ENCODE data around the gene SCD5. TPM values are rescaled to one million over a fixed set of nuclear protein-coding genes. Genes with fewer than 3 reads are reported as not detected.

The SCD5 gene
- total RNA-seq, 4 donors from 2014 or later, result 27.6 to 79.3 (median 55.3) TPM

GRCh38 chr4:82811838-82812341 lies 13.3 kb upstream of the SCD5 start:
- Histone ChIP-seq H3K4me1 (peaks cover 4 to 12% (median 6%) of the 10 kb centered on the region in 4 donors), H3K36me3 (peaks cover 0 to 11% (median 0%) of the 10 kb centered on the region in 3 donors), H3K4me3 (peak overlapping the region in 1 of 4 donors; percentile 19), H3K27ac (peak overlapping the region in 2 of 4 donors; percentile 52 to 73), H3K27me3 (no peaks in the 10 kb centered on the region), H3K9me3 (no peaks in the 10 kb centered on the region)
- WGBS, 2 donors, result 9 to 10% methylated on average over 6 of the region's 6 CpGs
- TF ChIP-seq POLR2A (IDR thresholded peaks at IDR 0.05) (no peak), EP300 (IDR thresholded peaks at IDR 0.05) (no peak), CTCF (IDR thresholded peaks at IDR 0.05) (no peak)
- DNase-seq (ENCODE audit: low spot score in 2 of 2), result no peak

DNA sequence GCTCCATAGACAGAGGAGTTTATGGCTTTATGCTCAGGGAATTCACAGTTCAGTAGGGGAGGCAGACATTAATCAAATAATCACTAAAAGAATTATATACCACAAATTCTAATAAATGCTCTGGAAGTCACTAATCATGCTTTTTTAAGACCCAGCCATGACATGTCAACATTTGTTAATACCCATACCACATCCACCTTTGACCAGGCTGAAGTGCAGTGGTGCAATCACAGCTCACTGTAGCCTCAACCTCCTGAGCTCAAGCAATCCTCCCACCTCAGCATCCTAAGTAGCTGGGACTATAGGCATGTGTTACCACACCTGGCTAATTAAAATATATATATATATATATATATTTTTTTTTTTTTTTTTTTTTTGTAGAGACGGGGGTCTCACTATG lies 12.8 kb upstream of the SCD5 start:
- peaks cover 0 to 6% (median 0%) of the 10 kb centered on the region in 3 donors for H3K36me3 ChIP-seq
- no peaks in the 10 kb centered on the region for H3K27me3 ChIP-seq
- 50 to 64% methylated on average over 1 of the region's 1 CpG for WGBS, 2 donors
- no peak overlapping the region for H3K27ac ChIP-seq
- peaks cover 4 to 12% (median 6%) of the 10 kb centered on the region in 4 donors for H3K4me1 ChIP-seq
- no peak for DNase-seq (ENCODE audit: low spot score in 2 of 2)
- H3K4me3 ChIP-seq, result no peak overlapping the region
- TF ChIP-seq CTCF (IDR thresholded peaks at IDR 0.05), result no peak
- no peak for TF ChIP-seq POLR2A (IDR thresholded peaks at IDR 0.05)
- TF ChIP-seq EP300 (IDR thresholded peaks at IDR 0.05), result no peak
- H3K9me3 ChIP-seq, result no peaks in the 10 kb centered on the region

DNA sequence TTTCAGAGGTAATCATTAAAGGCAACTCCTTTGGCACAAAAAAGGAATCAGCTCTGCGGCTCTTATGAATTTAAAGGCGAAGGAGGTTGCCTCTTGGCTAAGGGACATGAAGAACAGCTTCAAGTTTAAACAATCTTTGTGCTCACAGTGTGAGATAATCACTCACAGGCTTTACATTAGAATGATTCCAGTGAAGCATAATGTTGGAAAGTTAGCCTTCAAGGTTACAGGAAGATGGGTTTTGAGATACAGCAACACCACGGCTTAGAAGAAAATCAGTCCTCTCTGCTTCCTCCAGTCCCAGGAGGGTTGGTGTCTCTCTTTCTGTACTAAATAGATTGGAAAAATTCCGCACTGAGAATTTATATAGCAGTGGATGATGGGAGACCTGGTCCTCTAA lies 11.6 kb upstream of the SCD5 start:
- 54 to 55% methylated on average over 4 of the region's 4 CpGs for WGBS, 2 donors
- H3K4me3 ChIP-seq, result no peak overlapping the region
- H3K4me1 ChIP-seq, result peaks cover 4 to 12% (median 6%) of the 10 kb centered on the region in 4 donors
- H3K36me3 ChIP-seq, result no peaks in the 10 kb centered on the region
- no peak overlapping the region for H3K27ac ChIP-seq
- H3K9me3 ChIP-seq, result no peaks in the 10 kb centered on the region
- no peak for DNase-seq (ENCODE audit: low spot score in 2 of 2)
- no peak for TF ChIP-seq POLR2A (IDR thresholded peaks at IDR 0.05)
- no peak for TF ChIP-seq CTCF (IDR thresholded peaks at IDR 0.05)
- no peak for TF ChIP-seq EP300 (IDR thresholded peaks at IDR 0.05)
- no peaks in the 10 kb centered on the region for H3K27me3 ChIP-seq

DNA sequence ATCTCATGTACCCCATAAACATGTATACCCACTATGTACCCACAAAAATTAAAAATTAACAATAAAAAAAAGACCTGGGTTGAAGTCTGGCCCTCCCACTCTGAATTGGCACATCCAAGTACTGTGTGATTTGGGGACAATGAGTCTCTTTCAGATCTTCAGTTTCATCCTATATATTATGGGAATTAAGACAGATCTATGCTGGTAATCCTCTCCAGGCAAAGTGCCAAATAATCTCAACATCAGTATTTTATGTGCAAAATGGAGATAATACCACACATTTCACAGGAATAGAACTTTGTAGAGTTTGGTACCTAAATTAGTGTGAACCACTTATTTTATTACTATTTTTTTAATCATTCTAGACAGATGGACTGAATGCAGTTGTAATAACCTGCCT lies 11.0 kb upstream of the SCD5 start:
- Histone ChIP-seq H3K9me3 (no peaks in the 10 kb centered on the region), H3K27me3 (no peaks in the 10 kb centered on the region), H3K4me3 (no peak overlapping the region), H3K36me3 (no peaks in the 10 kb centered on the region), H3K27ac (no peak overlapping the region), H3K4me1 (peaks cover 4 to 12% (median 6%) of the 10 kb centered on the region in 4 donors)
- TF ChIP-seq EP300 (IDR thresholded peaks at IDR 0.05) (no peak), POLR2A (IDR thresholded peaks at IDR 0.05) (no peak), CTCF (IDR thresholded peaks at IDR 0.05) (no peak)
- DNase-seq (ENCODE audit: low spot score in 2 of 2), result no peak

DNA sequence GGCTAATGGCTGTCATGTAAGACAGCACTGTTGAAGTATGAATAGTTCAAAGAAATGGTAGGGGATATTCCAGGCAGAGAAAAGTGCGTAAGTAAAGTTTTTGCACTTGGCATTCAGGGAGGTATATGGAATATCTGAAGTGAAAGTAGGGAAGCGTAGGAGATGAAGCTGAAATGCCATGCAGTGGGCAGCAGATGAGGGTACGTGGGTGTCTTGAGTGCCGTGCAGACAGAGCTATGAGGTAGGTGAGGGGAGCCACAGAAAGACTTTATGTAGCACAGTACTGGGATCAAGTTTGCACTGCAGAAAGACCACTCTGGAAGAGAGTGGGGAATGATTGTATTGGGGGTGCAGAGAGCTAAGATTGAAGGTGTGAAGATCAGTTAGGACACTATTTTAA lies 5.2 kb upstream of the SCD5 start:
- DNase-seq (ENCODE audit: low spot score in 2 of 2), result no peak

More for the DNA sequence above, 5.2 kb upstream of the SCD5 start:
- no peaks in the 10 kb centered on the region for H3K36me3 ChIP-seq
- no peak overlapping the region for H3K27ac ChIP-seq
- TF ChIP-seq POLR2A (IDR thresholded peaks at IDR 0.05) (no peak), EP300 (IDR thresholded peaks at IDR 0.05) (no peak), CTCF (IDR thresholded peaks at IDR 0.05) (no peak)
- H3K27me3 ChIP-seq, result no peaks in the 10 kb centered on the region
- H3K9me3 ChIP-seq, result no peaks in the 10 kb centered on the region
- 77 to 81% methylated on average over 4 of the region's 4 CpGs for WGBS, 2 donors
- H3K4me1 ChIP-seq, result peaks cover 0 to 11% (median 0%) of the 10 kb centered on the region in 4 donors
- no peak overlapping the region for H3K4me3 ChIP-seq

Data from tibial nerve (tissue), 4 donors.